MV-4-11 (cell line): Measurements from ENCODE around the gene LITAF.

Experiments
- DNase-seq: peaks from one replicate; lab custom pipeline; 2025; lab: John Stamatoyannopoulos, UW

Gene LITAF

GRCh38 chr16:11550791-11551498 is 35.8 kb downstream of the LITAF start:
- no peak for DNase-seq

GRCh38 chr16:11547118-11547916 is 39.4 kb downstream of the LITAF start:
- DNase-seq, result no peak

- DNase-seq, result no peak
Observed at GRCh38 chr16:11546608-11547061, 40.1 kb downstream of the LITAF start.

- DNase-seq, result no peak
Observed at GRCh38 chr16:11543661-11544393, 42.9 kb downstream of the LITAF start.

GRCh38 chr16:11542069-11542744 is 44.5 kb downstream of the LITAF start:
- no peak for DNase-seq

GRCh38 chr16:11539641-11540050 is 47.1 kb downstream of the LITAF start:
- DNase-seq, result no peak

GRCh38 chr16:11538880-11539279 is 47.8 kb downstream of the LITAF start:
- no peak for DNase-seq

GRCh38 chr16:11536104-11536866 is 50.4 kb downstream of the LITAF start:
- DNase-seq, result no peak

- no peak for DNase-seq
Observed at GRCh38 chr16:11535494-11535893, 51.2 kb downstream of the LITAF start.

- no peak for DNase-seq
Observed at GRCh38 chr16:11534262-11534661, 52.5 kb downstream of the LITAF start.

GRCh38 chr16:11533588-11533987 is 53.1 kb downstream of the LITAF start:
- no peak for DNase-seq

GRCh38 chr16:11530171-11530940 is 56.4 kb downstream of the LITAF start:
- DNase-seq, result no peak

- no peak for DNase-seq
Observed at GRCh38 chr16:11529285-11529684, 57.4 kb downstream of the LITAF start.

GRCh38 chr16:11528053-11528452 is 58.7 kb downstream of the LITAF start:
- DNase-seq, result no peak

GRCh38 chr16:11526655-11527350 is 59.9 kb downstream of the LITAF start:
- no peak for DNase-seq

GRCh38 chr16:11524098-11524760 is 62.5 kb downstream of the LITAF start:
- DNase-seq, result no peak

GRCh38 chr16:11521055-11521454 is 65.7 kb downstream of the LITAF start:
- no peak for DNase-seq

GRCh38 chr16:11520442-11520841 is 66.3 kb downstream of the LITAF start:
- no peak for DNase-seq

GRCh38 chr16:11517961-11518360 is 68.8 kb downstream of the LITAF start:
- DNase-seq, result no peak
